Stimulated activated CD4-positive, alpha-beta T cell treated with anti-CD3 and anti-CD28 coated beads, Interleukin-4, amount 100 ng/mL, for 1 hour (primary cell): ENCODE measurements around the gene NDFIP1.

Experiments
- DNase-seq: peaks from one replicate; pipeline ENCODE4 v3.0.0-alpha.2; 2020

Gene NDFIP1

DNA sequence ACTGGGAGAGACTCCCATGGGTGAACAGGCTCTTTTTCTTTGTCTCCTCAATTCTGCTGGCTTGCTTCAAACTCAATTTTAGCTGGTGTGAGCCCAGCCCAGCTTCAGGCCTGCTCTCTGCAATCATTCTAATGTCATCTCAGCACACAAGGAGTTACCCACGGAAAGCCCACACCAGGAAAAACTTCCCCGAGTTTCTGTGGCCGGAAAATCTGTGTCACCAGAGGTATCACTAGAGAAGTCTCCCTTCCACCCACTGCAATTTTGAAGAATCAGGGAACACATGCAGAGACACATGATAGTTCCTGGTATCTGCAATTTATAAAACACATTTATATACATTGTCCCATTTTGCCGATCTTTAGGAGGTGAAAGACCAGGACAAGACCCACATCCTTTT is 13.5 kb upstream of the NDFIP1 start:
- peak; percentile 61 for DNase-seq

DNA sequence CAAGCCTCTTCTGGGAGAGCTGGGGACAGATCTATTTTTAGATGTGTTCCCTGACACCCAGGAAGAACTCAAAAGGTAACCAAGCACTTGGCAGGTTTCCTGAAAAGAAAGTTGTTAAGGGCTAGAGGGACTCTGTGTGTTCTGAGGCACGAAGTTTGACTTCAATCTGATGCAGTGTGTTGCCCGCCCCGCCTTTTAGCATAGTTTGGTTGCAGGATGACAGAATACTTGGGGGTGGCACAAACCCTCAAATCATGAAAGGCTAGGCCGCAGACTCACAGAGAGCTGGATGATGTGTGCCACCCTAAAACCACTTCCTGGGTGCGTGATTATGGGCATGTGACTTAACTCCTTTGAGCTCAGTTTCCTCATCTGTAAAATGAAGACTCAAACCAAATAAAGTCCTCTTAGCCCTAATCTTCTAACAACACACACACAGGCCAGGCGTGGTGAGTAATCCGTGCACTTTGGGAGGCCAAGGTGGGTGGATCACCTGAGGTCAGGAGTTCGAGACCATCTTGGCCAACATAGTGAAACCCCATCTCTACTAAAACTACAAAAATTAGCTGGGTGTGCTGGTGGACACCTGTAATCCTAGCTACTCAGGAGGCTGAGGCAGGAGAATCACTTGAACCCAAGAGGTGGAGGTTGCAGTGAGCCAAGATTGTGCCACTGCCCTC is 12.8 kb upstream of the NDFIP1 start:
- DNase-seq = peak; percentile 71

DNA sequence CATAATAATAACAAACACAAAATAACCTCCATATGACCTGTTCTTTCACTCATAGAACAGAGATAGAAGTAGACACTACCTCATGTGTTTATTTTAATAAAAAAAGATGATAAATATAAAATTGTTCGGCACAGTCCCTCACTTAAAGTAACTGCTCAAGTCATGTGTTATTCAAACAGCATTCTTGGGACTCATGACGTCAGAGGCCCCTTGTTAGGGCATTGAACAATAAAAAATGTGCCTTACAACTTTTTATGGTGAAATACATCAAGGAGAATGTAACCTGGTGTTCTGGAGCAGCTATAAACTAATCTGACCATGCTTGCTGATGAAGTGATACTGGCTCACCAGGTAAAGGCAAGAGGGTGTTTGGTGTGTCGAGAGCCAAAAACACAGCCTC is 12.2 kb upstream of the NDFIP1 start:
- DNase-seq = no peak

DNA sequence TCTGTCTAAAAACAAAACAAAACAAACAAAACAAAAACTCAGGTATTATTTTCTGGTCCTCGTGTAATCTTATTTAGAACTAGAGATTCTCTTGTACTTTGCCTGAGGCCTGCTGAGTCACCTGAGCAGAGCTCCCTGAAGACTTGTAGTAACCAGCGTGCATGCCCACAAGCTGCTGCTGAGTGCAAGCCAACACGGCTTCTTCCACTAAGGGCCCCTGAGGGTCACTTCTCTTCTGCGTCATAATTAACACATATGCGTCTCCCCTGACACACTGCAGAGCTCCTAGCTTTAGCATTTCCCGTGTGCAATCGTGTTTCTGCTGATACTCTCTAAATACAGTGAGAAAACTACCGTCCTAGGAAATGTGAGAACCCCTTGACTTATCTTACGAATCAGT is 10.9 kb upstream of the NDFIP1 start:
- no peak for DNase-seq

DNA sequence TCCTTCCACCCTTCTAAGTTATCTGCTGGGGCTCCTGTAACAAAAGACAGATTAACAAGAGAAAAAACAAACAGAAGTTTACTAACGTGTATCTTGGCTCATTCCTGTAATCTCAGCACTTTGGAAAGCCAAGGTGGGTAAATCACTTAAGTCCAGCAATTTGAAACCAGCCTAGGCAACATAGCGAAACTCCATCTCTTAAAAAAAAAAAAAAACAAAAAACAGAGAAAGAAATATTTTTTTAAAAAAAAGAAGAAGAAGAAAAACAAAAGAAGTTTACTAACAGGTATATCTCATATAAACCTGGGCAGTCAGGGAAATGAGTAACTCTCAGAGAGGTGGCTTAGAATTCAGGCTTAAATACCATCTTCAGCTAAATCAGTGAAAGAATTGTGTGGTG is 10.3 kb upstream of the NDFIP1 start:
- no peak for DNase-seq

DNA sequence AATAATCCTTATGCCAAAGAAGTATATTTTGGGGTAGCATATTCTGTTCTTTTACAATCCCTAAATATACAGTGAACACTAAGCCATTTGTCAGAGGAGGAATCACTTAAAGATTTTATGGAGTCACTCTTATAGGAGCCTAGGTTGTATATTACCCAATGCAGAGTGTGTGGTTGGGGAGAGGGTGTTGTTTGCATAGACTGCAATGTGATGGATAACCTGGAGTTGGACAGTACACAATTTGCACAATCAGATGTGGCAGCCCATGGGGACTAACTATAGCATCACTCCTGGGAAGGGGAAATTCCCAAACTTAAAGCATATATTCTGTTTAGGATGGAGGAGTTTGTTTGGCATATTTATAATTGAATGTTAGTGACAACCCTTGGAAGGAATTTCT is 9.6 kb upstream of the NDFIP1 start:
- DNase-seq = no peak

DNA sequence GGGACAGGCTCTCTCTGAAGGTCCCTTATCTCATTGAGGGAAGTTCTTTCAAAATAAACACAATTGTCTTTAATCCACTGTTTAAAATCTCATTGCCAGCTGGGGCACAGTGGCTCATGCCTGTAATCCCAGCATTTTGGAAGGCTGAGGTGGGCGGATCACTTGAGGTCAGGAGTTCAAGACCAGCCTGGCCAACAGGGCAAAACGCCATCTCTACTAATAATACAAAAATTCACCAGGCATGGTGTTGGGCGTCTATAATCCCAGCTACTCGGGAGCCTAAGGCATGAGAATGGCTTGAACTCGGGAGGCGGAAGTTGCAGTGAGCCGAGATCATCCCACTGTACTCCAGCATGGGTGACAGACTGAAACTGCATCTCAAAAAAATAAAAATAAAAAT is 8.3 kb upstream of the NDFIP1 start:
- DNase-seq = no peak

DNA sequence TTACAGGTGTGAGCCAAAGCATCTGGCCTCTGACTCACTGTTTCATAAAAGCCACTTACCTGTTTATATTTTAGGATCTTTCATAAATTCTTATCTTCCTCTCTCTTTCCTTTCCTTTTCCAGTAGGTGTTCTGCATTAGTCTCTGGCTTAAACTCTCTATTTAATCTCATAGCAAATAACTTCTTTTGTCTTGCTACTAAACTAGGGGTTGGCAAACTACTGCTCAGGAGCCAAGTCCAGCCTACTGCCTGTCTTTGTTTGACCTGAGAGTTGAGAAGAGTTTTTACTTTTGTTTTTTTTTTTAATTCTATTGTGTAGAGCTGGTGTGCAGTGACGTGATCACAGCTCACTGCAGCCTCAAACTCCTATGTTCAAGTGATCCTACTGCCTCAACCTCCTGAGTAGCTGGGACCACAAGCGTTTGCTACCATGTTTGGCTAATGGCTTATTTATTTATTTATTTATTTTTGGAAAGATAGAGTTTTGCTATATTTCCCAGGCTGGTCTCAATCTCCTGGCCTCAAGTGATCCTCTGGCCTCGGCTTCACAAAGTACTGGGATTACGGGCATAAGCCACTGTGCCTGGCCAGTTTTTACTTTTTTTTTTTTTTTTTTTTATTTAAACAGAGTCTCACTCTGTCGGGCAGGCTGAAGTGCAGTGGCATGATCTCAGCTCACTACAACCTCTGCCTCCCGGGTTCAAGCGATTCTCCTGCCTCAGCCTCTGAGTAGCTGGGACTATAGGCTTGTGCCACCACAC is 5.4 kb upstream of the NDFIP1 start:
- no peak for DNase-seq

DNA sequence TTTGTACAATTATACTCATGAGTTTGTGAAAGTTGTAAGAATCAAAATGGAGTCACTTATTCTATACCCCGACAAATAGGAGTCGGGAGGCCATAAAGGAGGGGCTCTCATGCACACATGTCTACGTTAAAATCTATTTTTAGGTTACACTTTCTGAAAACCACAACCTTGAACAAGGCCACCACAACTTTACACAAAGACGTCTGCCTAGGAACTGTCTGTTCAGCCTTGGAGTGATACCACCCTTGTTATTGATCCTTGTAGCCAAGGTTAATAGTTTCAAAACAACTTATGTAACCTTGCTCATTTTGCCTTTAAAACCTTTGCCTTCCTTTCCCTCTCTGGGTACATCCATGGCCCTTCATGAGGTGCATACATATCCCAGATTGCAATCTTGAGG is 4.1 kb upstream of the NDFIP1 start:
- no peak for DNase-seq

DNA sequence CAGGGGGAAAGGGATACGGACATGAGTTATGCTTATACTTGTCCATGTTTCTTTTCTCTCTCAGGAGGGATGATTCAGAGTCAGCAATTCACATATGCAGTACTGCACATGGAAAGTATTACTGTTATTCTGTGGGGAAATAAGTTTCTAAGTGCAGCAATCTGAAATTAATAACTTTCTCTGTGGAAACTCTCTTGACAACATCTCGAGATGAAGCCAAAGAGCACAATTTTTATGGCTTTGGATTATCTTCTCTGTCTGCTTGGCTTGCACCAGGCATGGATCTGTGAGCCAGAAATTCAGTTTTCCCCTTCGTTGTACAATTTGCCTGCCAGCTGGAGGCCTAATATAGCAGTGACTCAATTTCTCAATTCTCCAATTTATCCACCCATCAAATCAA is 2.5 kb upstream of the NDFIP1 start:
- DNase-seq = no peak

DNA sequence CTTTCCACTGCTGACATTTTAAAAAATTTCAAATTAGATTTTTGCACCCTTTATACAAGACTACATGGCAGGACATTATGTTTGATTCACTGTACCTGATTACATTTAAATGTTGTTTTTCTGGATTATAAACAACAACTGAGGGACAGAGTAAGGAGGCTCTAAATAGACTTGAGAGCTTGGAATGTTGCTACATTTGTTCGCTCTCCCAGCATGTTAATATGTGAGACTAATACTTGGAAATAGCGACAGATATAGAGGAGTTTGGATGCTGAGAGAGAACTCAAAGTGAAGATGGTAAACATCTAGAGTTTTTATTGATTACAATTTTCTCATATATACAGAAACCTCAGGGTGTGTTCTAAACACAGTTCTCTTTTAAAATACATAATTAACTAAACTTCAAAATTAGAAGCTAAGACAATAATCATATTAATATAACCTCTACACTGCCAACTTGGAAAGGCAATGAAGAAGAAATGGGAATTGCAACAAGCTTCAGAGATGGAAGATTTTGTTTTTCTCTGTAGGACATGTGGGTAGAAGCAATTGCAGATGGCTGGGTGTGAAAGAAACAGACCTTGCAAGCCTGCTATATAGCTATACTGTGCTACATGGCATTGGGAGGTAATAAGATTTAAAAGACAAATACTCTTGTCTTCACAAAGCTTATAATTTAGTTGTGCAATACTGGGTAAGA is 1.4 kb upstream of the NDFIP1 start:
- DNase-seq = no peak

DNA sequence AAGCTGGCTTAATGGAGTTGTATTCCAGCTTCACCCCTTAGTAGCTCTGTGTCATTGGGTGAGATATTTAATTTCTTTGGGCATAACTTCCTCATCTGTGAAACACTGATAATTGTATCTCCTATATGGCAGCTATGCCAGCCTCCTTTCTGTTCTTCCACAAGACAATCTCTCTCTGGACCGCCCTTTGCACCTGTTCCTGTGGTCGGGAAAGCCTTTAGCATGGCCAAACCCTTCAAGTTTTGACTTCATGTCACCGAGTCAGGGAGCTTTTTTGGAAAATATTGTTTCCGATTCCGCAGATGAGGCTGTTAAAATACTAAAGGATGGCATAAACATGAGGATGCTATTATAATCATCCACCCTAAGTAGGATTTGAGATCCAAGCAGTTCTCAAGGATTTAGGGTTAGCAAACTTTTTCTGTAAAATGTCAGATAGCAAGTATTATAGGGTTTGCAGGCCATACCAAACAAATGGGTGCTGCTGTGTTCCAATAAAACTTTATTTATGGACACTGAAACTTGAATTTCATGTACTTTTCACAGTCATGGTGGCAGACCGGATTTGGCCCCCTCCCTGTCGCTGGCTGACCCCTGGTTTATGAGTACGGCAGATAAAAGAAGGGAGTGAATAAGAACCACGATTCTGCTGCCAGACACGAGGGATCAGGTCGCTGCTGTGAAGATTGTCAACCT is 695 bp upstream of the NDFIP1 start:
- no peak for DNase-seq

DNA sequence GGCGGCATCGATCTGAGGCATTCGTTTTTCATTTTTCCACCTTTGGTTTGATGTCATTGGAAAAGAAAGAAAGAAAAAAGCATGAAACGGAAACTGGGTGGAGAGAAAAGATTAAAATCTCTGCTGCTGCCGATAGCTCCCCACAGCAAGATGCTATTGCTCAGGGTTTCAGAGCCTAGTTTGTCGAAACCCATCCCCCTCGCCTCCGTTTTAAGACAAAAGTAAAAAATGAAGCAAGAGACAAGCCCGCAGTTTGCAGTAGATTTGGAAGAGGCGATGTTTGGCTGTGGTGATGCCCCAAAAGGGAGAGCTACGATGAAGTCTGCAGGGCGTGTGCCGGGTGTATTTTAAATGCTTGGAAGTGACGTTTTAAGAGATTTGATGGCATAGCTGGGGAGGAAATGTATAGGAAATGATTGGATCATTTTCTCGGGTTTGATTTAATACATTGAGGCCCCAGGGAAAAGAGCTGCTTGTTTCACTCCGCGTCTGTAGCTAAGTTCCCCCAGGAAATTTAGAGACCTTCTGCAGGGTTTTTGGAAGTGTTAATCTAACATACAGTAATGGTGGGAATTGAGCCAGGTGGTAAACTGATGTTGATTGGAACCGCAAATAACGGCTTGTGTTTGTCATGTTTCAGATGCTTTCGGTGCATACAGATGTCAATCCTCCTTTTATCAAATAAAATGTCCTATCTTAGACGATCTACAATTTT is 909 bp downstream of the NDFIP1 start:
- DNase-seq = no peak

DNA sequence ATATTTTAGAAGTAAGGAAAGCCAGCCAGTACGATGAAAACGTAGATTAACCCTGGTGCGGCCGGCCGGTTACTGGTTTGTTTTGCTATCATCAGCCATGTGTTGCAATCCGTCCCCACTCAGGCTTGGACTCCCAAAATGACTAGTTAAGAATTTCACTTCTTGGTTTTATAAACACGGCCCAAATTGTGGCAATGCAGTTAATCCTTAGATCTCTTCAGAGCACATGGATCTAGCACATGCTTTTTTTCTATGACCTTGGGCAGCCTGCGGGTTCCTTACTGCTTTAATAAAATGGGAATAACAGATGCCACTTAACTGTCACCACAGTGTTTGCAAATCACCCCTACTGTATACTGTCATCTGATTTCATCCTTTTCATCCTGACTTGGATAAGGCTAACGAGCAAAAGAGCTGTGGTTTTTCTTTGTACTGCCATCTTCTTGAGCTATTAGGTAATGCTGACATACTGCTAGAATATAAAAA is 1.5 kb downstream of the NDFIP1 start:
- DNase-seq = no peak

DNA sequence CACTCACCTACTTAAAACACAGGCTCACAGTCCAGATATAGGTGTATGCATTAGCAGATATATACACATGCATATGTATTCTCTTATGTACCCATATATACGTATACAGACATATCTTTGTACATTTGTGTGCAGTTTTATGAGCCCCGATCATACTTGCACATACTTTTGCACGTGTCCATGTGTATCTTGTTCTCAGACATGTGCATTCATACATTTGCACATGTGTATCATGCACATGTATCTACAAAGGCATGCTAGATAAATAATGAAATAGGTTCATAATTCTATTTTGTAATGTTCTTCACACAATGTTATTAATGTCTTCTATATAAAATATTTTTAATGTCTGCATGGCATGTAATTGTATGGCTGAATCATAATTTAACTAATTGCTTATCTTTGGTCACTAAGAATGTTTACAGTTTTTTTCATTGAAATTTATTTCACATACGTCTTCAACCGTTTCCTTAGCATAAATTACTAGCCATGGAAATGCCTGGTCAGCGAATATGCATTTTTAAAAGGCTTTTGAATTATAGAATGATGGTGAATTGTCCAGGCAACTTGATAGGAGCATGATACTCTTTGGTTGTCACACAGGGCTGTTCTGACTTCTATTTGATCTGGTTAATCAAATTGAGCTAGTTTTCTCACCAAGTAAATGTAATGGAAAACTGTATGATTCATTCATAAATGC is 2.6 kb downstream of the NDFIP1 start:
- DNase-seq = no peak

DNA sequence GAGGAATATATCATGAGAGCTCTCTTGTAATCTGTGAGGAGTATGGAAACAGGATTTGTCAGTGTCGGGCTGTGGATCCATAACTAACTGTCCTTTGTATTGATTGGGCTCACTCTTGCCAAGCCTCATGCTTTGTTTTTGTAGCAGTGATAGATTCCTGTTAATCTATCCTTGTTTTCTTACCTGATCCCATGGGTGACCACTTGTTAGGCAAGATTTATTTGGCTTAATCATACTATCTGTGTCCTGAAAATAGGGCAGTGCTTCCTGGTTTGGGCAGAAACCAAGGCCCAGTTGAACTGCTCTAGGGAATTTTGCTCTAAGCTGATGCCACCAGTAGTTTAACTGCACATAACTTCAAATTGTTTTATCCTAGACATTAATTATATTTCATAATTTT is 6.1 kb downstream of the NDFIP1 start:
- no peak for DNase-seq

DNA sequence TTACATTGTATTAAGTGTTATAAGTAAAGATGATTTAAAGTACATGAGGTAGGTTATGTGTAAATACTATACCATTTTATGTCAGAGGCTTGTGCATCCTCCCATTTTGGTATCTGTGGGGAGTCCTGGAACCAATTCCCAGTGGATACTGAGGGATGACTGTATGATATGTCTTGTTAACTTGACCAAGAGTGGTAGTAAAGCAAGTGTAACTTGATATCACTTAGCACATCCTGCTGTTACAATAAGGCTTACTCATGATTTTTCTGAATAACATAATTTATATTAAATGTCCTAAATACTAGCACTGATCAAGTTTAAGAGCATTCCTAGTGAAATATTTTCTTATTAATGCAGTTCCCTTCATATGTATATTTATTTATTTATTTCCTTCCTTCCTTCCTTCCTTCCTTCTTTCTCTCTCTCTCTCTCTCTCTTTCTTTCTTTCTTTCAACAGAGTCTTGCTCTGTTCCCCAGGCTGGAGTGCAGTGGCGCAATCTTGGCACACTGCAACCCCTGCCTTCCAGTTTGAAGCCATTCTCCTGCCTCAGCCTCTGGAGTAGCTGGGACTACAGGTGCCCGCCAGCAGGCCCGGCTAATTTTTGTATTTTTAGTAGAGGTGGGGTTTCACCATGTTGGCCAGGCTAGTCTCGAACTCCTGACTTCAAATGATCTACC is 7.5 kb downstream of the NDFIP1 start:
- no peak for DNase-seq

DNA sequence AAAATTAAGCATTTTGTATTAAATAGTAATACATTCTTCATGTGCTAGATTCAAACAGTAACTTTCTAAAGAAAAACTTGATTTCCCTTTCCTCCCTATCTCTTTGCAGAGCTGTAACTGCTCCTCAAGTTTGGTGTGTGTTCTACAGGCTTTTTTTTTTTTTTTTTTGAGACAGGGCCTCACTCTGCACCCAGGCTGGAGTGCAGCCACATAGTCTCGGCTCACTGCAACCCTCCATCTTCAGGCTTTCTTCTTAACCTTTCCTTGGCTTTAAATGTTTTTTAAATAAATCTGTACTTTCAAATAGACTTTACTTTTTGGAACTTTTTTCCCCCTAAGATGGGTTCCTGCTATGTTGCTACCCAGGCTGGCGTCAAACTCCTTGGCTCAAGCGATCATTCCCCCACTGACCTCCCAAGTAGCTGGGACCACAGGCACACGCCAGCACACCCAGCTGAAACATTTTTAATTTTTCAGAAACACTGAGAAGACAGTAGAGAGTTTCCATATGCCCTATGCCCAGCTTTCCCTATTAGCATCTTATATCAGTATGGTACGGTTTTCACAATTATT is 9.1 kb downstream of the NDFIP1 start:
- no peak for DNase-seq

DNA sequence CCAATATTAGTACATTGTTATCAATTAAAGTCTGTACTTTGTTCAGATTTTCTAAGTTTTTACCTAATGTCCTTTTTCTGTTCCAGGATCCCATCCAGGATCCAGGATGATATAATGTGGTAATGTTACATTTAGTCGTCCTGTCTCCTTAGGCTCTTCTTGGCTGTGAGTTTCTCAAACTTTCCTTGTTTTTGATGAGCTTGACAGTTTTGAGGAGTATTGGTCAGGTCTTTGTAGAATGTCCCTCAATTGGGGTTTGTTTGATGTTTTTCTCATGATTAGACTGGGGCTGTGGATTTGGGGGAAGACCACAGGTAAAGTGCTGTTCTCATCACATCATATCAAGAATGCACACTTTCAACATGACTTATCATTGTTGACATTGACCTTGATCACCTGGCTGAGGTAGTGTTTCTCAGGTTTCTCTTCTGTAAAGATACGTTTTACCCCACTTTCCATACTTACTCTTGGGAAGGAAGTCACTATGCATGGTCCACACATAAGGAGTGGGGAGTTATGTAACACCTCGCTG is 9.6 kb downstream of the NDFIP1 start:
- no peak for DNase-seq

DNA sequence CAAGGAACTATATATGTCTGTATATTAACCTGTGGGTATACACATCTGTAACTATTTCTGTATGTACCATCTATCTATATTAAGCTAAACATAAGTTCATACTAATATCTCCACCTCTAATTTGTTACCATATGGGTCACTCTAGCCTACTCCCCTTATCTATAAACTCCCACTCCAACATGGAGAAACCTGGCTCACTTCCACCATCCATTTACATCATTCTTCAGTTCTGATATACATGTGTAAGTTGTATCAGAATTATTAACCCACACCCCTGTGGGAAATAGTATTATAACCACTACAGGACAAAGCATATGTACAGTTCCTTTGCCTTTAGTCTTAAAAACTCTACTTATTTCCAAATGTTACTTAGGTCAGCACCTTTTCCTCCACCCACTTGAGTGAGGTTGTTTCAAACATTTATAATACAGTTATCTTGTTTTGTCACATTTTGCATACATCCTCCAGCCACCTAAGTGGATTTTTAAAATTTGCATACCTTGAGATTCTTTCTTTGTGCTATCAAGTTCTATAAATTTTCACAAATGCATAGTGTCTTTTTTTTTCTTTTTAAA is 10.6 kb downstream of the NDFIP1 start:
- no peak for DNase-seq
